Measurements from ENCODE around the gene TAT. TPM values are rescaled to one million over a fixed set of nuclear protein-coding genes. Genes with fewer than 3 reads are reported as not detected.

The TAT gene
- total and polyA plus RNA-seq, 10 of the 15 experiments (the other 5 are each of a cell fraction or from before 2014, with no cell fraction given), result 0.01 to 0.44 (median 0.09) TPM; not detected in 4

DNA sequence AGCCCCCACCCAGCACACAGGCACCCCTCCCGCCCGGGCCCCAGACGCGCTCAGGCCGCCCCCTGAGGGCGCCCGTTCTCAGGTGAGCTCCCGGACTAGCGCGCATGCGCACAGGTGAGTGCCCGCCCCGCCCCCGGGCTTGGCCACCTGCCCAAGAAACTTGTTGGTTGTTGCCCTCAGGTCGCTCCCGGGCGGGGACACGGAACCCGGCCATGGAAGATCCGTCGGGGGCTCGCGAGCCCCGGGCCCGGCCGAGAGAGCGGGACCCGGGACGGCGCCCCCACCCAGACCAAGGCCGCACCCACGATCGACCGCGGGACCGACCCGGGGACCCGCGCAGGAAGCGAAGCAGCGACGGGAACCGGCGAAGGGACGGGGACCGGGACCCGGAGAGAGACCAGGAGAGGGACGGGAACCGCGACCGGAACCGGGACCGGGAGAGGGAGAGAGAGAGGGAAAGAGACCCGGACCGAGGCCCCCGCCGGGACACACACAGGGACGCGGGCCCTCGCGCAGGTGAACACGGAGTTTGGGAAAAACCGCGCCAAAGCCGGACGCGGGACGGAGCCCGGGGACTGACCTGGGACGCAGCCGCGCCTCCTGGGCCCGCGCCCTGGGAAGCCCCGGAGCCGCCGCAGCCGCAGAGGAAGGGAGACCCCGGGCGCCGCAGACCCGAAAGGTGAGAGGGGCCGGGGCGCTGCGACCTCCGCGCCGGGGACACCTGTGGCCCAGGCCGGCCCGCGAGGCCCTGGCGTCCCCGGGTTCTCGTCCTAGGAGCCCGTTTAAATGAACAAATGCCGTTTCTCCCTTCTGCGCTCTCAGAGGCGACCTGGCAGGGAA, 49.3 kb upstream of the TAT start, which contains the start of gene MARVELD3:
Gene MARVELD3, plus strand, starts transcription at position 167 of the 840 bp plus-strand sequence. Its CDS starts 46 bp downstream, at position 213.
- H3K4me1 ChIP-seq (ENCODE audit: control insufficient read depth, insufficient read depth, low read length), result peaks cover 5% of the 10 kb centered on the region; the same call in 1 of the 2 replicates
- H3K9ac ChIP-seq (ENCODE audit: control insufficient read depth, insufficient read depth, low read length), result peak within 1 kb of the TSS; percentile 35; the same call in 1 of the 2 replicates
- intact Hi-C loops (cut with micrococcal nuclease; ENCODE audit: unreplicated experiment), result no loop called here
- peak within 1 kb of the TSS; percentile 90 for H3K4me2 ChIP-seq (ENCODE audit: control insufficient read depth, insufficient read depth)
- ChIA-PET CTCF (no interaction called here), RAD21 (ENCODE audit: unreplicated experiment) (no interaction called here), SMC1A (ENCODE audit: uncharacterized antibody, unreplicated experiment) (no interaction called here), POLR2A (no interaction called here)
- FAIRE-seq (no peak), DNase-seq (ENCODE audit: low read depth, low spot score) (no peak), ATAC-seq (peak; percentile 44)
- no TSS peak for BruUV-seq (replicated peaks)
- in situ Hi-C loops (cut with MboI), result no loop called here
- no peaks in the 10 kb centered on the region; a peak in 1 of 4 replicates for H3K27me3 ChIP-seq (replicated peaks in 1 of 2; ENCODE audit: control insufficient read depth in 2 of 2, insufficient read depth in 2 of 2, low read length in 1 of 2)
- no peaks in the 10 kb centered on the region for H3K79me2 ChIP-seq (ENCODE audit: control insufficient read depth, insufficient read depth, low read length)
- H3K9me3 ChIP-seq (replicated peaks; ENCODE audit: control insufficient read depth, insufficient read depth, low read length), result no peaks in the 10 kb centered on the region
- no peaks in the 10 kb centered on the region for H3K36me3 ChIP-seq (ENCODE audit: control insufficient read depth in 2 of 2, insufficient read depth in 2 of 2, low read length in 1 of 2)
- H4K20me1 ChIP-seq (ENCODE audit: control insufficient read depth, insufficient read depth), result no peaks in the 10 kb centered on the region
- peak within 1 kb of the TSS; percentile 62 for H3K4me3 ChIP-seq
- 2% methylated on average over 53 of the region's 98 CpGs for WGBS (ENCODE audit: insufficient coverage, insufficient replicate concordance, low lambda C conversion rate, missing lambda C conversion rate)
- TF ChIP-seq TARDBP (IDR thresholded peaks at IDR 0.05; ENCODE audit: borderline replicate concordance) (no peak), HDAC2 (IDR thresholded peaks at IDR 0.05) (no peak), SREBF2 (IDR thresholded peaks at IDR 0.05; ENCODE audit: low read length) (no peak), LARP7 (IDR thresholded peaks at IDR 0.05) (peak; percentile 28; the same call in 1 of the 2 replicates), POU2F2 (IDR thresholded peaks at IDR 0.05; ENCODE audit: borderline replicate concordance, low read depth, low read length) (no peak), ZNF24 (IDR thresholded peaks at IDR 0.05) (no peak), IKZF1 (conservative IDR thresholded peaks at IDR 0.05) (peak; percentile 46; the same call in 1 of the 2 replicates)
- TF ChIP-seq, protein P1, sequence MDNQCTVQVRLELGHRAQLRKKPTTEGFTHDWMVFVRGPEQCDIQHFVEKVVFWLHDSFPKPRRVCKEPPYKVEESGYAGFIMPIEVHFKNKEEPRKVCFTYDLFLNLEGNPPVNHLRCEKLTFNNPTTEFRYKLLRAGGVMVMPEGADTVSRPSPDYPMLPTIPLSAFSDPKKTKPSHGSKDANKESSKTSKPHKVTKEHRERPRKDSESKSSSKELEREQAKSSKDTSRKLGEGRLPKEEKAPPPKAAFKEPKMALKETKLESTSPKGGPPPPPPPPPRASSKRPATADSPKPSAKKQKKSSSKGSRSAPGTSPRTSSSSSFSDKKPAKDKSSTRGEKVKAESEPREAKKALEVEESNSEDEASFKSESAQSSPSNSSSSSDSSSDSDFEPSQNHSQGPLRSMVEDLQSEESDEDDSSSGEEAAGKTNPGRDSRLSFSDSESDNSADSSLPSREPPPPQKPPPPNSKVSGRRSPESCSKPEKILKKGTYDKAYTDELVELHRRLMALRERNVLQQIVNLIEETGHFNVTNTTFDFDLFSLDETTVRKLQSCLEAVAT (IDR thresholded peaks at IDR 0.05), result no peak
- no peak within 1 kb of the TSS for H3K27ac ChIP-seq (ENCODE audit: control insufficient read depth, insufficient read depth)
- peak within 1 kb of the TSS; percentile 77 for H2AFZ ChIP-seq (ENCODE audit: control insufficient read depth, low read depth, low read length)
